ENCODE measurements around the gene C1orf35.

Gene C1orf35

DNA sequence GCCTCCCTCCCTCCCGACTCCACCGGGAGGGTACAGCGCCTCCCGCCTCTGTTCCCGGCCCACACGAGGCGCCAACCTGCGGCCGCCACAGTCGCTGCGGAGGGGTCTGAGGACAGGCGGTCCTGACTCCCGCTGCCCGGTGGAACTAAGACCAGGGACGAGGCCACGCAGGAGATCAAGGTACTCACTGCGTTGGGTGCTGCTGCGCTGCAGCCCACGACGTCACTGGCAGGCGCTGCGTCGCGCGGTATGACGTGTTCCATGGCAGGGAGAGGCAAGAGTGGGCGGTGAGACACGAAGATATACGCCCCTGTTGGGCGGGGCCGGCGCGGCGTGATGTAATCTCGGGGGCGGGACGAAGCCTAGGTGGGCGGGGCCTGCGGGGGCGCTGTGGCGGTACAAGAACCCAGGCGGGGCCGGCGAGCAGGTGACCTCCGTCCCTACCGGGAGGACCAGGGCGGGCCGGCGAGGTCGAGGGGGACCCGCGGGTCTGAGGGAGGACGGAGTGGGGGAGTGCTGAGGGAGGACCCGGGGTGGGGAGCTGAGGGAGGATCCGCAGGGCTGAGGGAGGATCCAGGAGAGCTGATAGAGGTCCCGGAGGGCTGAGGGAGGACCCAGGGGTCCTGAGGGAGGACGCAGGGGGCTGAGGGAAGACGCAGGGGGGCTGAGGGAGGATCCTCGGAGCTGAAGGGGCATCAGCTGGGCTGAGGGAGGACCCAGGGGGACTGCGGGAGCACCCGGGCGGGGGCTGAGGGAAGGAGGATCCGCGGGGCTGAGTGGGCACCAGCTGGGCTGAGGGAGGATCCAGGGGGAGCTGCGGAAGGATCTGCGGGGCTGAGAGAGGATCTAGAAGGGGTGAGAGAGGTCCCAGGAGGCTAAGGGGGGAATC, 6.2 kb upstream of the C1orf35 start, which contains the start of gene MRPL55:
TSS of gene MRPL55 (minus strand) at position 227 of the 889 bp plus-strand sequence. CDS start 1,039 bp downstream, outside the sequence.
- DNase-seq (ENCODE audit: low read depth in 2 of 2), result peak; percentile 94 to 98

DNA sequence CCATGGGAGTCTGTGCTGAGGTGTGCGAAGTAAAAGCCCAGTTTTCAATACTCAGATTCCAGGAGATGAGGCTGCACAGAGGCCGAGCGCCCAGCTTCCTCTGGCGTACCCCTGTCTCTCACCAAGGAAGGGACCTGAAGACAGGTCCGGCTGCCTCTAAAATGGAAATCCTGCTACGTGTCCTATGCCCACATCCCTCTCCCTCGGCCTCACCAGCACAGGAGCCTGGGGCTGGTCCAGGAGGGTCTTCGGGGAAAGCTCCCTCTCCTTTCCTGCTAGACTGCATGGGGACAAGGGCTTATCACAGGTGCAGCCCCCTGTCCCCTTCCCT, 5.6 kb upstream of the C1orf35 start:
- DNase-seq (ENCODE audit: low read depth in 2 of 2), result no peak

DNA sequence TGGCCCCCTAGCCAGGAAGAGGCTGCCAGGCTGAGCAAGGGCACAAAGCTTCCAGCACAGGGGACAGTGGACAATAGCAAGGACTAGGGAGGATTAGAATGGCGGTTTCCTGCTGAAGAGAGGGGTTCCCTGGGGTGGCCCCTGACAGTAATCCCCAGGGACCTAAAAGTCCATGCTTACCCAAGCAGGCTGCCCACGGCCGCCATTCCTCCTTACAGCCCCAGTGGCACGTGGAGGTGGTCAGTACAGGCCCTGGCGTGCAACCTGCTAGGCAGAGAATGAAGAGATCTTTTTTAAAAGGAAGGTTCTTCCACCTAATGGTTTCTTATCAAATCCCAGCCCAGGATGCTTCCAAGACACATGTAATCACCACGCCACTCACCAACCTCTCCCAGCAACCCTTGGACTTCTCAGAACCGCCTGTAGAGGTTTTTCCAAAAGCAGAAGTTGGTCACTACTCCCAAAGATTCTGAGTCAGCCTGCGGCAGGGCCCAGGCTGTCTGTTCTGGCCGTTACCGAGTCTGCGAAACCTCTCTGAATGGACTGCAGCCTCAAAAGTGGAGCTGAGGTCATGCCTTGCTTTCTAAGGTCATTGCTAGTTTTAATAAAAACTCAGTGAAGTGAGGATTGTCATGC, 5.0 kb upstream of the C1orf35 start:
- no peak for DNase-seq (ENCODE audit: low read depth in 2 of 2)

DNA sequence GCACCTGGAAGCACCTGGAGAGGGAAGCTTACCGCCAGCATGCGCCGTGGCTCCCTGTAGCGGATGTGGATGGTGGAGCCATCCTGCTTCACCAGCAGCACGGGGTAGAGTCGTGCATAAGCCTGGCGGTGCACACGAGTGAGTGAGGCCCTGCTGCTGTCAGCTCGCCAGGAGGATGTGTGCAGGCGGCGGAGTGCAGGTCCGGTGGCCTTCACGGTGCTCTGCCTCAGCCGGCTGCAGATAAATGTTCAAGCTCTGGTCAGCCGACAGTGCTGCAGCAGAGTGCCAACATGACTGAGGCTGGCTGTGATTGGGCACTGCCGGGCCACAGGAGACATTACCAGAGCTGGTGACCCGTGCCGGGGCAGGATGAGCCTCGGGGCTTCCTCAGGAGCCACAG, 4.5 kb upstream of the C1orf35 start:
- DNase-seq (ENCODE audit: low read depth in 2 of 2), result no peak

DNA sequence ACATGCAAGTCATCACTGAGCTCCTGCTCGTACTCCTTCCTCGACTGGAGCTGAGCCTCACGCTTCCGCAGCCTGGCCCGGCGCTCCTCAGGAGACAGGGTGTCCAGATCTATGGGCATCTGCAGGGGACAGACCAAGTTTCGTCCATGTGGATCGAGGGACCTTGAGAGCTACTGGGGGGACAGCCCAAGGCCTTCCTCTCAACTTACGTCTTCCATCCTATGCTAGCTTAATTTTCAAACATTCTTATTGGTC, 3.6 kb upstream of the C1orf35 start:
- DNase-seq (ENCODE audit: low read depth in 2 of 2), result no peak

DNA sequence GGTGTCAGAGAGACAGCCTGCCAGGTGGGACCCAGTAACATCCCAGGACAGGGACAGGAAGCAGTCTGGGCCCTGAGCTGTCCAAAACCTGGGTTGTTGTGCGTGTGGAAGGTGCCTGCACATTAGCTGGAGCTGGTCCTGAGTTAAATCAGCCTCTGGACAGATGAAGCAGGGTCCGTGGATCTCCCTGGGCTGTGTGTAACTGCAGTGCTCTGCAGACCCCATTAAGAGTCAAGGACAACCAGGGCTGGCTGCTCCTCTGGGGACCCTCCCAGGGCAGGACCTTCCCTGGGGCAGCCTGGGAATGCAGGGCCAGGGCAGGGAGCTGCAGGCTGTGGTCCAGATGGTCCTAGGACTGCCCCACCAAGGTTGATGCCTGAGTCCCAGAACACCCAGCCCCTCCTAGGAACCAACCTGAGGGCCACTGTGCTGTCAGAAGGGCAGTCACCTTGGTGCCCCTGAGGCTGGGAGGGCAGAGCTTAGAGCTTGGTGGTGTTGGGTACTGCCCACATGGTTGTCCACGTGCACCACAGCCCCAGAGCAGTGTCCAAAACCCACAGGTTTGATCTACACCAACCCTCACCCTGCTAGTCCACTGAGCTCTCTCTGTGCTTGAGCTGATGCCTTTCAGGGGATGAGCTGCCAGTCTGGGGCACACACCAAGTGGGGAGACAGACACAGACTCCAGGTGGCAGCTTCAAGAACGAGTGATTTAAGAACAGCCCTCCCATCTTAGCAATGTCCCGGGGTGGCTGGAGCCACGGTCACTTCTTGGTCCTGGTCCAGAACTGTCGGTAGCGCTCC, 3.1 kb upstream of the C1orf35 start:
- no peak for DNase-seq (ENCODE audit: low read depth in 2 of 2)

DNA sequence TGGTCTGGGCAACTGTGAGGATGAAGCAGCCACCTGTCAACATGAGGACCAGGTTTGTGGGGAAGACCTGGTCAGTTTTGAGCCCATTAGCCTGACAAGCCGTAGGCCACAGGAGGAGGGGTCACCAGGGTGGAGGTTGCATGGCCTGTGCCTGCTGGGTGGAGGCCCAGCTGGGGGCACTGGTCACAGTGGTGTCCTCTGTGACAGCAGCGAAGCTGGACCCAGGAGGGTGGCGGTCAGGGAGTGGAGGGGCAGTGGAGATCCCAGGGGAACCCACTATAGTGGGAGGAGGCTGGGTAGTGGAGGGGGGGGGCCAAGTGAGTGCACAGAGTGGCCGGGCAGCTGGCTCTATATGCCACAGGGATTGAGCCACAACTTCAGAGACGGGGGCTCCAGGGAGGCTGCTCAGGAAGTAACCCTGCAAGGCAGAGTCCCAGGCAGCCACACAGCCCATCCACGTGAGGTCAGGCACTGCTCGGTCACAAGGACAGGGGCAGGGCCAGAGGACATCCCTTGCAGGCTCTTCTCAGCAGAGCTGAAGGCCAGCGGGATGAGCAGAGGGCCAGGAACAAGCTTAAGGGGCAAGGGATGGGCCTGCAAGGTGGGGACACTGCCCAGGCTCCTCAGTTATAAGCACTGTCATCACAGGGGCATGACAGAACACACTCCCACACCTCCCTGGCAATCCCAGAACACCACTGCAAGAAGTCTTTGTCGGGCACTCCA, 2.3 kb upstream of the C1orf35 start:
- no peak for DNase-seq (ENCODE audit: low read depth in 2 of 2)

DNA sequence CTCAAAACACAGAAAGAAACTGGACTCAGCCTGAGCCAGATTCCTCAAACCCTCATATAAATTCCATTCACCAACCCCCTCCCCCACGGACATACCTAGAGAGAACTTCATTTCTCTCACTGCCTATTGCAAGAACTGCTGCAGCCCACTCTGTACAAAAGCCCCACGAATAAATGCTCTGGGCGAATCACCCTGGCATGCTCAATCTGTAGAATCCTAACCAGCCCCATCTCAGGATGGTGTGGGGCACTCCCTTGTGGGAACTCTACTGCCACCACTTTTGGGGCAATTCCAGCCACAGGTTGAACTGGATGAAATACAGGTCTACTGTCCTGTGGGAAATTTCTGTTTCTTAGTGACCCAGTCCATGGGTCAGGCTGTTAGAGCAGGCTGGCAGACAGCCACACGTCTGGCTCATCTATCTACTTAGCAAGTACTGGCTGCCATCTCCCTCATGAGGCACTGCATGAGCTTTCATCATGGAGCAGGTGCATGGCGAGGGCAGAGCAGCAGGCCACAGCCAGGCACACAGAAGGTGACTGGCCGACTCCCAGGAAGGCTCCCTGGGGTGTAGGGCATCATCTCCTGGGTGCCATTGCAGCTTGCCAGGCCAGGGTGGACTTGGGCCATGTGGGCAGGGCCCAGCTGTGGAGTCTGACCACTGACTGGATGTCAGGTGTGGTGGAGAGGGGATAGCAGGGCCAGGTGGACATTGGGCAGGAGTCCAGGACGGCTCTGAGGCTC, 1.6 kb upstream of the C1orf35 start:
- no peak for DNase-seq (ENCODE audit: low read depth in 2 of 2)

DNA sequence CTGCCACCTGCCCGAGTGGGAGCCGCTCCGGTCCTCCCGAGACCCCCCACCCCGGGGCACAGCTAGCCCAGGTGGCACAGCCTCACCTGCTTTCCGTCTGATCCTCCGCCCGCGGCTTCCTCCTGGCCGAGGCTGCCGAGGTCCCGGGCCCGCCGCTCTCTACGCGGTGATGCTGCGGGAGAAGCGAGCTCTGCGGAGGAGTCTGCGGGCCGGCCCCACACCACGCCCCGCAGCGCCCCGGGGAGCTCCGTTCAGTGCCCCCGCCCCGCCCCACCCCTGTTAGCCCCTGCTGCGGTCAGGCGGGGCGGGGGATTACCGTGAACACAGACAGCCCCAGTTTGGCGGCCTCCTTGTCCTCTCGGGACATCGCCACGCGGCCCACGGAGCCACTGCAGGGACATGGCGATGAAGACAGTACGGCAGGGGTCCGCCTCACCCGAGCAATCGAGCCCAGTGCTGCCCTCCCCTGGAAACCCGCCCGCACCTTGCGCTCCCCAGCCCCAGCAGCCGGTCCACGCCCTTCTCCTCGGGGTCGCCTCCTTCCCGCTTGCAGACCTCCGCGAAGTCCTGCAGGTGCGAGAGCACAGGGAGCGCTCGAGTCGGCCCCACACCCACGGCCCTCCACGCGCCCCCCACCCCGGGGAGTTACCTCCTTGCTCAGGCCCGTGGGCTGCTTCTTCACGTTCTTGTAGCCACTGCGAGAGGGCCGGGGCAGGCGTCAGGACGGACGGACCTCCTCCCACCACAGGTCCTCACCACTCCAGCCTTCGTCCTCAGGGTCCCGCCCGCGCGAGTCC, 933 bp downstream of the C1orf35 start:
- no peak for DNase-seq (ENCODE audit: low read depth in 2 of 2)

DNA sequence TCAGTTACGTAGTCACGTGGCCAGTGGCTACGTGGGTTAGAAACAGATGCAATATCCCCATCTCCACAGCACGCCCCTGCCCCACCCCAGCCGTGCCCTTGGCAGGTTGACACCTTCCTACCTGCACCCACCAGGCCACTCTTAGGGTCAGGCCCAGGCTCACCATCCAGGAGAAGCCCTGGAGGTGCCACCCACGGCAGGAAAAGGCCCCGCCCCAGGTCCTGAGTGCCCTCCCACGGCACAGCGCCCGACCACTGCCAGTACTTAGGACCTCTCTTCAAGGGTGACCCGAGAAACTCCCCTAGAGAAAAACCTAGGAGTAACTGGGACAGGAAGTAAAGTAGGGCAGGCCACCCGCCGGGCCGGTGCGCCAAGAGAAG, 1.5 kb downstream of the C1orf35 start:
- no peak for DNase-seq (ENCODE audit: low read depth in 2 of 2)

DNA sequence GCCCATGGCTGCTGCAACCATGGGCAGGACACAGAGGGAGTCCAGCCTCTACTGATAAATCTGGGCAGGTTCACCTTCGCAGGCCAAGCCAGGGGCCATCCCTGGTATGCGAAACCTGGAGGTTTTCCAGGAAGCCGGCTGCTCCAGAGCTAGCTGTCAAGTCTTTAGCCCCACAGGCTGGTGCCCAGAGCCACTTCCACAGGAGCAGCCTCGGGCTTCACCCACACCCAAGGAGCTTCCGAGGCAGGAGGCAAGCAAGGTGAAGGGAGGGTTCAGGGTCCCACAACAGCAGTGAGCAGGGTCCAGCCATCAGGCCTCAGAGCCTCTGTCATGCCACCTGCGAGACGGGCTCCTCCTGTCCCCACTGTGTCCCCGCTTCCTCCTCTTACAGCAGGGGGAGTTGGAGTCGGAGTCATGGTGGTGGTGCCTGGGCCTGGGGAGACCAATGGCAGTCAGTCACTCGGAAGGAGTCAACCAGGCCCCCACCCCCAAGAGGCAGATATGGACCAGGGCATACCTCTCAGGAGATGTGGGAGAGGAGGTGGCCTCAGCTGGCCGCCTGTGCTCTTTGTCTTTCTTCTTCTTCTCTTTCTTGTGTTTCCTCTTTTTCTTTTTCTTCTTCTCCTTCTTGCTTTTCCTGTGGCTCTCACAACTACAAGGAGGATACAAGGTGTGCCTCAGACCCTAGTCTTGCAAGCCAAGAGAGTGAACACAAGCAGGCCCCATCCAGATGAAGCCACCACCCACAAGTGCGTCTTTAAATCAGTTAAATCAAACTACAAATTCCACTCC, 2.1 kb downstream of the C1orf35 start:
- no peak for DNase-seq (ENCODE audit: low read depth in 2 of 2)

DNA sequence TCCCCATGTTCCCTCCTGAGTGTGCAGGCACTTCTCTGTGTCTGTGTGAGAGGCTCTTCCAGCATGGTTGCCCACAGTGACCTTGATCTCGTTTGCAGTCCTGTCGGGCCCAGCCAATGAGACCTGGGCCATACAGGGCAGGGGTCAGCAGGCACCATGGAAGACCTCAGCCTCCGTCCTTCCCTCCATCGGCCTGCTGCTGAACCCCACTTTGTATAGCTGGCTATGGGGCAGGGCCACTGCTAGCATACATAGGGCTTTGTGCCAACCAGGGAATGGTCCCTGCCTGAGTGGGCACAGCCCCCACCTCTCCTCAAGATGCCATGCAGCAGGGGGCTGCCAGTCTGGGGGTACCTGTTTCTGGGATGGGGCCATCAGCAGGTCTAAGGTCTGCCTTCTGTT, 3.8 kb downstream of the C1orf35 start:
- no peak for DNase-seq (ENCODE audit: low read depth in 2 of 2)

DNA sequence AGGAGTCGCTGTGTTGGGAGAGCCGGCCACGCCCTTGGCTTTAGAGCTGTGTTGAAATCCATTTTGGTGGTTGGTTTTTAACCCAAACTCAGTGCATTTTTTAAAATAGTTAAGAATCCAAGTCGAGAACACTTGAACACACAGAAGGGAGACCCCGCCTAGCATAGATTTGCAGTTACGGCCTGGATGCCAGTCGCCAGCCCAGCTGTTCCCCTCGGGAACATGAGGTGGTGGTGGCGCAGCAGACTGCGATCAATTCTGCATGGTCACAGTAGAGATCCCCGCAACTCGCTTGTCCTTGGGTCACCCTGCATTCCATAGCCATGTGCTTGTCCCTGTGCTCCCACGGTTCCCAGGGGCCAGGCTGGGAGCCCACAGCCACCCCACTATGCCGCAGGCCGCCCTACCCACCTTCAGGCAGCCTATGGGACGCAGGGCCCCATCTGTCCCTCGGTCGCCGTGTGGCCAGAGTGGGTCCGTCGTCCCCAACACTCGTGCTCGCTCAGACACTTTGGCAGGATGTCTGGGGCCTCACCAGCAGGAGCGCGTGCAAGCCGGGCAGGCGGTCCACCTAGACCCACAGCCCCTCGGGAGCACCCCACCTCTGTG, 4.7 kb downstream of the C1orf35 start:
- DNase-seq (ENCODE audit: low read depth in 2 of 2), result no peak

DNA sequence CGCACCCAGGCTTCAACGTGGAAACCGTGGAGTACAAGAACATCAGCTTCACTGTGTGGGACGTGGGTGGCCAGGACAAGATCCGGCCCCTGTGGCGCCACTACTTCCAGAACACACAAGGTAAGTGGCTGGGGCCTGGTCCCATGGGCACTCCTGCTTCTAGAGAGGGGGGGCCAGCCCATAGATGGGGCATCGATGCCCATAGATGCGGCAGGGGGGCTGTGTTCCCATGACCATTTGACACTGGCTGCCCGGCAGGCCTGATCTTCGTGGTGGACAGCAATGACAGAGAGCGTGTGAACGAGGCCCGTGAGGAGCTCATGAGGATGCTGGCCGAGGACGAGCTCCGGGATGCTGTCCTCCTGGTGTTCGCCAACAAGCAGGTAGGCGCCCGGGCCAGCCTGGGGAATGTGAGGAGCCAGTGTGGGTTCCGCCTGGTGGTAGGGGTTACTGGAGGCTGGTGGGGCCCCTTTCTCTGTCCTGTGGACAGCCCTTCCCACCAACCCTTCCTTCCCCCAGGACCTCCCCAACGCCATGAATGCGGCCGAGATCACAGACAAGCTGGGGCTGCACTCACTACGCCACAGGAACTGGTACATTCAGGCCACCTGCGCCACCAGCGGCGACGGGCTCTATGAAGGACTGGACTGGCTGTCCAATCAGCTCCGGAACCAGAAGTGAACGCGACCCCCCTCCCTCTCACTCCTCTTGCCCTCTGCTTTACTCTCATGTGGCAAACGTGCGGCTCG, 5.6 kb downstream of the C1orf35 start:
- DNase-seq (ENCODE audit: low read depth in 2 of 2), result no peak

DNA sequence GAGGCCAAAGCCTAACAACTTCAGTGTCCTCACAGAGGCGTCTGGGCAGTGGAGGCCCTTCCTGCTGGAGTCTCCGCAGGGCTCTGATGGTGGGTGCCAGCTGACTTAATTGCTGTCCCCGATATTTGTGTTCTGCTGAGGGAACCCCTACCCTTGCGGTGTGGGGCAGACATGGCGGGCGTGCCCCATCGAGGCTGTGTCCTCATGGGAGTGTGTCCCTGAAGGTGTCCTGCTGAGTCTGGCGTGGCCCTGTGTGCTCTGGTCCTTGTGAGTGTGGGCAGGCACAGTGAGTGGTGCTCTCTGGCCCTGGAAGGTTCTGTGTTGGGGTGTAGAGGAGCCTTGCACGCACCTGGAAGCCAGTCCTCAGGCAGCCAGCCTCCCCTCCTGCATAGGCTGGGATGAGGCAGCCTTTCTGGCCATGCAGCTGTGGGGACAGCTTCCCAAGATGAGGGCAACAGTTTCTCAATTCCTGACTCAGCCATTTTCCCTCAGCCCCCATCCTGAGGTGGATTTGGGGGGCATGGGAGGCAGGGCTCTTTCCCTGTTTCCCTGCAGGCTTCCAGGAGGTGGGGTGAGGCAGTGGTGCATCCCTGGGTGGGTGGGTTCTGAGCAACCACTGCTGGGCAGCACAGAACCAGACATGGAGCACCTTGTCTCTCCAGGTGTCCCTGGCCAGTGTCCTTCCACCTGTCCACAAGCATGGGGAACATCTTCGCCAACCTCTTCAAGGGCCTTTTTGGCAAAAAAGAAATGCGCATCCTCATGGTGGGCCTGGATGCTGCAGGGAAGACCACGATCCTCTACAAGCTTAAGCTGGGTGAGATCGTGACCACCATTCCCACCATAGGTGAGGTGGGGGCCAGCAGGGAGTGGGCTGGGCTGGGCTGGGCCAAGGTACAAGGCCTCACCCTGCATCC, 6.5 kb downstream of the C1orf35 start:
- no peak for DNase-seq (ENCODE audit: low read depth in 2 of 2)

DNA sequence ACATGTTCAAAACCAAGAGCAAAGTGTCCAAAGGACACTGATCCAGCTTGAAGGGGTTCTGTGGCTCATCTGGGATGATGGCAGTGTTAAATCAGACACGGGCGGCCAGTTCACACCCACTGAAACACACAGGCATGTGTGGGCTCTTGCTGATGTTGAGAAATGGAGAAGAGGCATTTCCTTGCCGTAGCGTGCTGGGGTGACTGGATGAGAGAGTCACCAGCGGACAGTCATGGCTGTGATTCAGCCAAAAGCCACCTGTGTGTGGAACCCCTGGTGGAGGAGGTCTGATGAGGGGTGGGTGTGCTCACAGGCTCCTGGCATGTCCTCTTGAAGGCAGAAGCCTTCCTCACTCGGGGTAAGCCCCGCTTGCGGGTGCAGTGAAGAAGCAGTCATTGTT, 7.2 kb downstream of the C1orf35 start:
- no peak for DNase-seq (ENCODE audit: low read depth in 2 of 2)

DNA sequence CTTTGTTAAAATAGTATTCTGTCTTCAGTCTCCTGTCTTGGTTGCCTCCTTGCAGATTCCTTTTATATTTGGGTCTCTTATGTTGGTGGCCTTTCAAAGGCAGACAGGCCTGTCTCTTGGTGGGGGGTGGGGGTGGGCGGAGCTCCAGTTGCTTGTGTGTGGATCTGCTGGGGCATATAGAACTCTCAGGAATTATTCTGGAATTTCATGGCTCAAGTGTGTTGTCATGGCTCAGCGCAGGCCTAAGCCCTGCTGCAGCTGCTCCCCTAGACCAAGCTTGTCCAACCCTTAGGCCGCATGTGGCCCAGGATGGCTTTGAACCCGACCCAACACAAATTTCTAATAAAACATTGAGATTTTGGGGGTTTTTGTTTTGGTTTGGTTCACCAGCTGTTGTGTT, 8.0 kb downstream of the C1orf35 start:
- DNase-seq (ENCODE audit: low read depth in 2 of 2), result no peak
